ENCODE results near the gene CC2D2A.

Gene CC2D2A

DNA sequence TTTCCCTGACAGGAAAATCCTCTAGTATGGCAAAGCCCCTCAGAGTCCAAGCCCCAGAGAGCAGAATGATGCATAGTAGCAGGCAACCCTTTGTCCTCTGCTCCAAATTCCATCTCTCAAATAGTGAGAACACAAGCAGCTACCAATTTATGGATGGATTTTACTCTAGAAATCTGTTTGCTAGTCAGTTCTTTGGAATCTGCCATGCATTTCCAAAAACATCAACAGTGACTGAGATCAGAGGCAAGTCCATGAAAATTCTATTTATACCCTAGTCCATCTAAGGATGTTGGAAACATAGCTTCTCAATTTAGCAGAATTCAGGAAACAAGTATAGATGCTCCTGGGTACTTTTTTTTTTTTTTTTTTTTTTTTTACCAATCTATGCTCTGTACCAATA, 10.0 kb upstream of the CC2D2A start:
- DNase-seq (ENCODE audit: low read depth in 2 of 2): no peak

DNA sequence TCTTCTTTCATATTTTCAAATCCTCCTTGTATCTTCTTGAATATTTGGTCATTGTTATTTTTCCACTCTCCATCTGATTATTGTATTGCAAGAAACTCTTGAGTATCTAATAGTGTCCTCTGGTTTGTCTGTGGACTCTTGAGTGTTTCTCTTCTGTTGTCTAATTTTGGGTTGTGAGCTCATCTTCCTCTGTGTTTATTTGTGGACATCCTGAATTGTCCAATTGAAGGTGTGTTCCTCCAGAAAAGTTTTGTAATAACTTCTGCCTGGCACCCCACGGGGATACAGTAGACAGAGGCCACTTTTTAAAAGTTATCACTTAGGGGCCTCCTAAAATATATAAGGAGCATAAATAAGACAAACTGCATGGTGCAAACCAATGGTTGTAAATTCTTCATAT, 3.1 kb upstream of the CC2D2A start:
- DNase-seq (ENCODE audit: low read depth in 2 of 2): no peak

DNA sequence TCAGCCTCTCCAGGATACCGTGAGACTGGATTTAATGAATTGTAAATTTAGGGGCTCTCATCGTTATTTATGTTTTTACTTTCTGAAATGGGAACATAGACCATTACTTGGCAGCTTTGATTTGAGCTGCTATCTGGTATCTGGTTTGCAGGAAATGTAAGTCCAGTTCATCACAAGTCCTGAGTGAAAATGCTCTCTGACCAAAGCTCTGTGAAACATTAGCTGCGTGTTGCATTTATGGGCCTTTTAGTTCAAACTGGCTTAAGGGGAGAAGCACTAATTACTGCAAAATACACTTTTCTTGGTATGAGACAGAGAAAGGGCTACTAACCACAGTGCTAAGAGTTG, 420 bp downstream of the CC2D2A start:
- no peak for DNase-seq (ENCODE audit: low read depth in 2 of 2)

DNA sequence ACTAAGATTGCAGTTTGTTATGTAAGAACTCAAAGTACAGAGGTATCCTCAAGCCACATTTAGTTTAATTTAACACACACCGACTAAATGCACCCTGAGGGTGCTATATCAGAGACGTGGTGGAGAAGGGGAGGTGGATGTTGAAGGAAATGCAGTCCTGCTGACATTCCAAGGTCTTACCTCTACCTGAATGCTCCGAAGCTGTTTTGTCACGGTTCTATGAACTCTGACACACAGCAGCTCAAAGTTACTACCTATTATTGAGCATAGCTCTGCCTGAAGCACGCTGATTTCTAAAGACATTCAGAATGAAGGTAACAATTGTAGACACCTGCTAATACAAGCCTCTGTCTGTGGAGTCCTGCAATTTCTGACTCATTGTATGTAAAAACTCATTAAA, 6.7 kb downstream of the CC2D2A start:
- DNase-seq (ENCODE audit: low read depth in 2 of 2): no peak

DNA sequence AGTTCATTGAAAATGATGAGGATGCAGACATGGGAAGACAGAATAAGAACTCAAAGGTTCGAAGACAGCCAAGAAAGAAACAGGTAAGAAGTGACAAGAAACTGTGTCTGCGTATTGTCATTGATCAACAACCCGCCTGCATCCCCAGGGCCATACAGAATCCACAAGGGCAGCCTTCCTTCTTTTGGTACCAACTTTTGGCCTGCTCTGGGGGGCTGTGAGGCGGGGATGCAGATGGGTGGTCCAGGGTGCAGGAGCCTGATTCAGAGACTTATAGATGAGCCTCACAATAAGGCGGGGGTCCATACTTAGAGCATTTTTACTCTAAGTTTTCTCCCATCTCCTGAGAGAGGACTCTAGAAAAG, 9.0 kb downstream of the CC2D2A start:
- no peak for DNase-seq (ENCODE audit: low read depth in 2 of 2)

DNA sequence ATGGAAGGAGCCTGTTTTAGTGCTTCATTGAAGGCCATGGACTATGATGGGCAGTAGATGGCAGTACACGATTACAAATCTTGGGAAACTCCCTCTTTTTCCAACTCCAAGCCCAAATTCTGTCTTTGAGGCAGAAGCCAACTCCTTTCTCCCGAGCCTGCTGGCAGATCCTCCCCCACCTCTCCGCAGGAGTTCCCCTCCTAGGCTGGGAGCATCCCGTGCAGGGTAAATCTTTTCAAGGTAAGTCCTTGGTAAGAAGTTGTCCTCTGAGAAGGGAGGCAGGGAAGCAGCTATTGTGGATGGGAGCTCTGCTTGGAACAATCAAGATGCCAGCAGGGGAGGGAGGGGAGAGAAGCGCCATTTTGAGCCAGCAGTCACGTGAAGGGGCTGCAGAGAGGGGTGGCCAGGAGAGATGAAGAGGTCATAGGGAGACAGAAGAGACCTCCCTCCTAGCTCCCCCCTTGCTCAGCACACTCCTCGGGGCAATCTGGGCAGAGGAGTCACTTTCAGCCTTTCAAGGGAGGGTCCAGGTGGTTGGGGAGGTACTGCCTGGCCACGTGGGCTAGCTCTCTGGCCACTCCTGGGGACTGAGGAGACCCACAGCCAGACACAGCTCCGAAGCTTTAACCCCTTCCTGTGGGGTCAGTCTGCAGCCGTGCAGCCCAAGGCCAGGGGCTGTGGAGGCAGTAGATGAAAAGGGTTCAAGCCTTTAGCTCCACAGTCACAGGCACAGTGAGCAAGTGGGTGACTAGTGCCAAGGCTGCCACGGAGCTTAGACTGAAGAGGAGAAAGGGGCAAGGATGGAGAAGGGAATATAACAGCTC, 9.6 kb downstream of the CC2D2A start:
- DNase-seq (ENCODE audit: low read depth in 2 of 2): peak; percentile 73 to 76

DNA sequence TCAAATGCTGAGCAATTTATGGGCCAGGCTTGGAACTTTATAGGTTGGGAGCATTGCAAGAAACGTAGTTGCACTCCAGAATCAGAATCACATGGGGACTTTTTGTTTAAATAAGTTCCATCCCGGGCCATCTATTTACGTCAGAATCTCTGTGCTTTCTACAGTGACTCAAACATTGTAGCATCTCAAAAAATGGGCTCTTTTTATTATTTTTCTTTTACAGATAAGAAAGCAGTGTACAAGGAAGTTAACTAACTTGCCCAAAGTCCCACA, 10.2 kb downstream of the CC2D2A start:
- no peak for DNase-seq (ENCODE audit: low read depth in 2 of 2)

DNA sequence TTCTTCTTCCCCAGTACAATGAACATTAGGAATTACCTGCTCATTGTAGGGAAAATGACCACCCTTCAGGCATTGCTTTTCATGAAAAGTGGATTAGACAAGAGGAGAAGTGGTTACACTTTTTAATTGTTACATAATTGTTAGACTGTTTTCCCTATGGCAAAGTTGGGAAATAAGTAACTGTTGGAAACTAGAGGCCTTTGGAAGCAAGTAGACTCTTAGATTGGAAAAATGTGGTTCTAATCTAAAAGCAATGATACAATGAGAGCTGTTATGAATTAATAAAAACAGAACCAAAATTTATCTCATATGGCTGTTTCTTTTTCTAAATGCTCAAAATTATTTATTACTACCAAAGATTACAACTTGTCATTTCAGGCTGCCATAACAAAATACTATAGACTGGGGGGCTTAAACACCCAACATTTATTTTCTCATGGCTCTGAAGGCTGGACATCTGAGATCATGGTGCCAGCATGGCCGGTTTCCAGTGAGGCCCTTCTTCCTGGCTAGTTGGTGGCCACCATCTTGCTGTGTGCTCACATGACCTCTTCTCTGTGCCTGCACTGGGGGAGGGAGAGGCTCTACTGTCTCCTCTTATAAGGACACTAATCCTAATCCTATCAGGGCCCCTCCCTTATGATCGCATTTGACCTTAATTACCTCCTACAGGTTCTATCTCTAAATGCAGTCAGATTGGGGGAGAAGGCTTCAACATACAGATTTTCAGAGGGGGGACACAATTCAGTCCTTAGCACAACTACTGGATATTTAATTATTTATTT, 12.5 kb downstream of the CC2D2A start:
- no peak for DNase-seq (ENCODE audit: low read depth in 2 of 2)

DNA sequence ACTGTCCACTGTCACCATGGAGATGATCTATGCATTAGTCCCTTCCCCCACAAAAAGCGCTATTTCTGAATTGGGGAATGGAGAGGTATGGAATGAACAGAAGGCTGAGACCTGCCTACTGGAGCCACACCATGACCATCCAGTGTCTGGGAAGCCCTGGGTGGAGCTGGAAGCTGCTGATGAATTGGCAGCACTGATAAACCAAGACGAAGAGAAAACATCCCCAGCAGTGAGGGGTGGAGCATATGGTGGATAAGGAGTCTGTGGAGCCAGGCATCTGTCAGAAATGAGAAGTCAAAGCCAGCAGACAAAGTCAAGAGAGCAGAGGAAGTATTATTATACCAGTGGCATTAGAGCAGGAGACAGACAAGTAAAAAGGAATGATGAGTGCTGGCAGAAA, 13.2 kb downstream of the CC2D2A start:
- DNase-seq (ENCODE audit: low read depth in 2 of 2): no peak

DNA sequence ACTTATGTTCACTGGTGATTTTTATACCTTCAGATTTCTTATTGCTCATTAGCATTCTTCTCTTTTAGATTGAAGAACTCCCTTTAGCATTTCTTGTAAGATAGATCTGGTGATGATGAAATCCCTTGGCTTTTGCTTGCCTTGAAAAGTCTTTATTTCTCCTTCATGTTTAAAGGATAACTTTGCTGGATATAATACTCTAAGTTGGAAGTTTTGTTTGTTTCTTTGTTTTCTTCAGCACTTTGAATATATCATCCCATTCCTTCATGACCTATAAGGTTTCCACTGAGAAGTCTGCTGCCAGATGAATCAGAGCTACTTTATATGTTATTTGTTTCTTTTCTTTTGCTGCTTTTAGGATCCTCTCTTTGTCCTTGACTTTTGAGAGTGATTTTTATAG, 18.5 kb downstream of the CC2D2A start:
- no peak for DNase-seq (ENCODE audit: low read depth in 2 of 2)

DNA sequence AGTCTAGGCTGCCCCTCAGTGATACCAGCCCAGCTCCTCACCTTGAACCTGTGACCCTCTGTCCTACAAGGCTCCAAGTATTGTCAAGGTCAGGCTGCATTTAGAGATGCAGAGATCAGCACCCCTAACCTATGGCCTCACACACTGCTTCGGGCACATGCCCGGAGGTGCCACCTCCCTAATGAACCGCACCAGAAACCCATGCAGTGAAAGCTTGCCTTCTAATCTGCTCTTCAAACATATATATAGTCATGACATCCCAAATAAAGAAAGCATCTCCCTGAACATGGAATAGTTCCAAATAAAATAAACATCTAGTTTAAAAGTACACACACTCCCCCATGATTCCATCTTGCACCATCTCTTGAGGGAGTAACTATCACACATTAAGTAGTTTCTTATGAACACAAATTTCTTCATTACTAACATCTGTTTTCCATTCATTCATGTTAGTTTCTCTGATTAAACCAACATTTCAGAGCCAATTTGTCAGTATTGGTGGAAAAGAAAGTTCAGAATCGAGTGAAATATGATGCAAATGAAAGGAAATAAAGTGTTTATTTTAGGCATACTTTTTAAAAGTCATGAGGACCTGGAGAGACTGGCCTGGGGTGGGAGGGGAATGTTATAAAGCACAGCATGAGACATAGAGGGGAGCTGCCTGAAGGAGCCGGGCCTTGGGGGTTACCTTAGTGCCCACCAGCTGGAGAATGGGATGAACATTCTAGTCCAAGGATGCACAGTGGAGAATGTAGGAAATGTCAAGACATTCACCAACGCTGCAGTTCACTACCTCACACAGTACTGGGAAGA, 19.2 kb downstream of the CC2D2A start:
- peak; percentile 83 to 90 for DNase-seq (ENCODE audit: low read depth in 2 of 2)

DNA sequence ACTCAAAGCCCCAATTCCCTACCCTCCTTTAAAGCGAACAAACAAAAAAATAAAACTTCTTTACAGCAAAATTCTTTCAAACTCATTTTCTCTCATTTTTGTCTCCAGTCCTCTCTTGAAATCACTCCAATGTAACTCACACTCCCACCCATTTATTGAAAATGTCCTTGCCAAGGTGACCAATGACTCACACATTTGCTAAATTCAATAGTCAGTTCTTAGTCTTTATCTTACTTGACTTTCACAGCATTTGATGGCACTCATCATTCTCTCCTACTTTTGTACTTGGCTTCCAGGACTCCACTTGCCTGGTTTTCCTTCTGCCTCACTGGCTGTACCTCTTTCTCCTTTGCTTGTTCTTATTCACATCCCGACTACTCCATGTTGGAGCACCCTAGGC, 19.9 kb downstream of the CC2D2A start:
- no peak for DNase-seq (ENCODE audit: low read depth in 2 of 2)

DNA sequence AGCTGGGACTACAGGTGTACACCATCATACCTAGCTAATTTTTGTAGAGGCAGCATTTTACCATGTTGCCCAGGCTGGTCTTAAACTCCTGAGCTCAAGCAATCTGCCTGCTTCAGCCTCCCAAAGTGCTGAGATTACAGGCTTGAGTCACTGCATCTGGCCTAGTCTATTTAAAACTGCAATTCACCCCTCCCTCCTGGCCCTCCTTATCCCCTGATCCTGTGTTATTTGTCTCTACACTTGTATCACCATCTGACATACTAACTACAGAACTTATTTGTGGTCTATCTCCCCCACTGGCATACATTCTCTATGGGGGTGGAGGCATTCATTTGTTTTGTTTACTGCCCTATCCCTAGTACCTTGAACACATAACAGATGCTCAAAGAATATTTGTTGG, 23.7 kb downstream of the CC2D2A start:
- DNase-seq (ENCODE audit: low read depth in 2 of 2): no peak

DNA sequence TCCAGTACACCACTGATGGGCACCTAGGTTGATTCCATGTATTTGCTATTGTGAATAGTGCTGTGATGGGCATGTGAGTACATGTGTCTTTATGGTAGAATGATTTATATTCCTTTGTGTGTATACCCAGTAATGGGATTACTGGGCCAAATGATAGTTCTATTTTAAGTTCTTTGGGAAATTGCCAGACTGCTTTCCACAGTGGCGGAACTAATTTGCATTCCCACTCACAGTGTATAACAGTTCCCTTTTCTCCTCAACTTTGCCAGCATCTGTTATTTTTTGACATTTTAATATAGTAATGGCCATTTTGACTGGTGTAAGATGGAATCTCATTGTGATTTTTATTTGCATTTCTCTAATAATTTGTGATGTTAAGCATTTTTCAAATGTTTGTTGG, 25.9 kb downstream of the CC2D2A start:
- DNase-seq (ENCODE audit: low read depth in 2 of 2): no peak

DNA sequence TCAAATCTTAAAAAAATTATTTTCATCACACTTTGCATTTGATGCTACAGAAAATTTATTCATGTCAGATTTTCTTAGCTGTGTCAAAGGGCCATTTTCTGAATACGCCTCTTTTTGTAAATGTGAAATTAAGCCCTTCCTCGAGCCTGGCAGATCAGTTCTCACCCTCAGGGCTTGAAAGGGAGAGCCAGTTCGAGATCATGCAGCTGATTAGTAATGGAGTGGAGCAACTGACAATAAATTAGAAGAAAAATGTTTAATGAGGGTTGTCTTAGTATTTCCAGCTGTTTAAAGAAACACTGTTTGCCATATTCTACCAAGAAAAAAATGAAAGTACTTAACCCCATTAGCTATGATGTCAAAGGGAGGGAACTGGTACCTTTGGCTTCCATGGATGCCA, 28.7 kb downstream of the CC2D2A start:
- no peak for DNase-seq (ENCODE audit: low read depth in 2 of 2)

DNA sequence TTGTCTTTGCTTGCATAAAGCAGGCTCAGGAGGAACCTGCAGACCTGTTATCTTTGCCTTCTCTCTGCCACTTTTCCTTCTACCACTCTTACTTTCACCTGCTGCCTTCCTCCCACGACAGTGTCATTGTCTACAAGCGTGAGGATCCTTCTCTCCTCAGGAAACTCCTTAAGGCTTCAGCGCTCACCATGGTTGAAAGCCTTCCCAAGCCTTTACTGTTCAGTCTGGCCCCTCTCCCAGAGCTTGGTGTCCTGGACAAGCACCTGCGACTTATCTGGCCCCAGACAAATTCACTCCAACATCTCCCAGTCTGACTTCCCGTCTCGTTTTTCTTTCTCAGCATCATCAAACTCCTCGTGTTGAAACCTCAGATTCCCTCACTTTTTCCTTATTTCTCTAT, 31.0 kb downstream of the CC2D2A start:
- no peak for DNase-seq (ENCODE audit: low read depth in 2 of 2)

DNA sequence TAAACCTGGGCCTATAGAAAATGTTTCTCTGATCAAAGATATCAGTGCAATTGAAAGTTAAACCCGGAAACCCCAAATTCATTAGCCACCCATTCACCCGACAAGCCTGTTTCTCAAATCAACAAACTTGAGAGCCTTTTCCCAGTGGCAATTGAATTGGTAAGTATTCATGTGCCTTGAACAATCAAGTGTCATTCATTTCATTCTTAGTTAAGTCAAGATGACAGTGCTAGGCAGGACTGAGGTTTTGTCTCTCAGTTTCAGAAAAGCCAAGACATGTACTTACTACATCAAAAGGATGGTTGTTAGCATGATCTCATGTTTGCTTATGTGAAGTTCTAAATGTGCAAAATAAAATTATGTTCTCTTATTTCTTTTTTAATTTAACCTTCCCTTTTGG, 32.3 kb downstream of the CC2D2A start:
- no peak for DNase-seq (ENCODE audit: low read depth in 2 of 2)

DNA sequence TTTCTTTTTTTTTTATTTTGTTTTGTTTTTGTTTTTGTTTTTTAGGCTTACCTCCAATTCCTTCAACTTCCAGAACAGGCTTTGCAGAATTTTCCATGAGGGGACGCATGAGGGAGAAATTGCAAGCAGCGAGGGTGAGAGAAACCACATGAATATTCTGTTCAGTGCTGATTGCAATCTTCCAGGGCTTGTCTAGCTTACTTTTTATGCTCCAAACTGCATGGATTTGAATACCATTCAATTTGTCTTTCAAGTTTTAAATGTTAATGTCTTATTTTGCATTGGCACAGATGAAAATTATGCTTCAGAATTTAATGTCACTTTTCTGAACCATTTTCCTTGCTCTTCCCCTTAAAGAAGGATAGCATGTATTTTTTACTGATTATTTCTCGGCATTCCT, 32.7 kb downstream of the CC2D2A start:
- DNase-seq (ENCODE audit: low read depth in 2 of 2): no peak

DNA sequence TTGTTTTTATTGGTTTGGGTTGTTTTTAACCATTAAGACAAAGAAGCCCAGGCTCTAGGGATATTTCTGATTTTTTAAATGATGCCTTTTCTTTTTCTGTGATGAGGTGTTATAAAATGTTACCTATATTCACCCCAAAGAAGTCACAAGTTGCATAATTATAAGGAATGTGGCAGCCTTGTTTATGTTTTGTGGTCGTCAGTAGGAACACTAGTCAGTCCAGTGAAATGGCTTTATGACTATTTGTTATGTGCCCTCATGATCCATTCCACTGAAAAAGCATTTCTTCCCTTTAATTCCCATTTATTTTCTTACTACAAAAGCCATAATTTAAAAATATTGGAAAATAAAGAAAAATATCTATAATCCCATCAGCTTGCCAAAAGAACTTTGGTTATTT, 34.4 kb downstream of the CC2D2A start:
- no peak for DNase-seq (ENCODE audit: low read depth in 2 of 2)

DNA sequence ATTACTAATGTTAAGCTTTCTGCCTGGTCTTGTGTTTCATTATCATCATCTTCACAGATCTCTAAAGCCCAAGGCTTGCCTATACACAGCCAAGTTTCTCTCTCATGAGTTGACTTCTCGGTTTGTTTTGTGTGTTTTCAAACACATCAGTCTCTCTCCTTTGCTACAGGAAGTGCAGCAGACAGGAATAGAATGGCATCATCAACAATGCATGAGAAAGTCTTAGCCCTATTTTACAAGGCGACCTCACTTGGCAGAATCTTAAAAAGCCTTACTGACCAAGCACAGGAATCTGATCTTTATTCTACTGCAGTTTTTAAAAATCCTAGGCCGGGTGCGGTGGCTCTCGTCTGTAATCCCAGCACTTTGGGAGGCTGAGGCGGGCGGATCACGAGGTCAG, 36.8 kb downstream of the CC2D2A start:
- DNase-seq (ENCODE audit: low read depth in 2 of 2): no peak

DNA sequence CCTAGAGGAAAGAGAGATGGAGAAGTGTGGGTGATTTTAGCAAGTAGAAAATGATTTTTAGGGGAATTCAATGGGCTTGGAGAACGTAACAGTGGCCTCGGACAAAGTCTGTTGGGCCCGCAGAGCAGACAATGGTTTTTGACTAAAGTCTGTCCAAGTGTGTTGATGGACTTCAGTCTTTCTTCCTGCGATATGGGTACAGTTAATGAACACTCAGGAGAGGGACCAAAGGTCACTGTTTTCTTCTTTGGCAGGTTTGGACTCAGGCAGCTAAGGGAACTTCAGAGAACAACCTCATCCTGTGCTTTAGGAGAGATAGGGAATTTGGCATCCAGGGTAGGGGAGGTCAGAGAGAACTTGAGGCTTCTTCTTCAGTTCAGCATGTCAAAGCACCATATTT, 38.0 kb downstream of the CC2D2A start:
- no peak for DNase-seq (ENCODE audit: low read depth in 2 of 2)

DNA sequence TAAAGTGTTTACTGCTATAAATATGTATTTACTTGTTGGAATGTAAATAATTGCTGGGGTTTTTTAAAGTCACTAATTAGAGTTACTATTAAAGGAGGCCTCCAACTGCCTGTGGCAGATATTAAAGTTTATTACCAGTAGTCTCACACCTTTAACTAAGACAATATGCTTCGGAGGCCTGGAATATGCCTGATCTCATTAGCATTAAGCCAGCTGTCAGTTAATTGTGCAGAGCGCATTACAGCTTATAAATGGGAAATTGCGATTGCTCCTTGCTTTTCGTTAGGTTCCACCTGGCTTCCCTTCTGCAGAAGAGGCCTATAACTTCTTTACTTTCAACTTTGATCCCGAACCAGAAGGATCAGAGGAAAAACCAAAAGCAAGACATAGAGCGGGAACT, 41.3 kb downstream of the CC2D2A start:
- no peak for DNase-seq (ENCODE audit: low read depth in 2 of 2)

DNA sequence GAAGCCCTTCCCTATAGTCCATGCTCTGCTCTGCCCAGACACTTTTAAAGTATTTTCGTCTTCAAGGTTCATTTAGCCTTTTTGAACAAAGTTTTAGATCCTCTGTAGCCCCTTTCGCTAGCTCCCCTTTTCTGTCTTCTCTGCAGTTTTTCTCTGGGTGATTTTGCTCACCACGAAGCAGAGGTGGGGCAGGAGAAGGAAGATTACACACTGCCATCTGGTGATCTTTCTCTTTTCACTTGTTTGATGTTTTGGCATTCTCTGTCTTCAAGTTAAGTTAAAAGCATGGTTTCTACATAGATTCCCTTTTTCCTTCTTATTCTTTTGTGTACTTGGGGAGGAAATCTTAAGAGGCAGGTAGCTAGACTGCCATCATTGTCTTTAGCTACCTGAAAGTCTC, 43.9 kb downstream of the CC2D2A start:
- DNase-seq (ENCODE audit: low read depth in 2 of 2): no peak

Measured in fibroblast of skin of left biceps (primary cell).